K562 (cell line): ENCODE data around the gene RANGAP1. TPM values are rescaled to one million over a fixed set of nuclear protein-coding genes. Genes with fewer than 3 reads are reported as not detected.
A peak's percentile ranks its signal among the peaks of the same experiment; 100 is the strongest.

Experiments
- E2F3 ChIP-seq: fragments of 250-450 bp; sonication (Bioruptor Pico); IDR thresholded peaks from 2 replicates; pipeline ENCODE4 v1.4.0; 2020; ENCODE audit warnings: mild to moderate bottlenecking
- EGR1 ChIP-seq: fragments of 450-650 bp; conservative IDR thresholded peaks from 2 replicates; pipeline ENCODE4 v1.6.1; 2017; ENCODE audit warnings: mild to moderate bottlenecking
- FOXA3 ChIP-seq, 2 experiments: fragments of 450-650 bp in 1 of 2; sonication (generic) in 1 of 2; formaldehyde crosslinking; IDR thresholded peaks in 1 of 2; conservative IDR thresholded peaks in 1 of 2; 2 replicates each; pipeline versions ENCODE4 v1.4.0 to v1.8.0; 2020 to 2022; ENCODE audit warnings: mild to moderate bottlenecking in 2 of 2, missing genetic modification reagents in 1 of 2
- HDAC1 ChIP-seq, 2 experiments: fragments of 450-650 bp; IDR thresholded peaks; 2 replicates each; pipeline ENCODE4 v1.6.1; 2016 to 2017; ENCODE audit warnings: inconsistent platforms in 1 of 2, mild to moderate bottlenecking in 1 of 2, moderate library complexity in 1 of 2
- HOXB6 ChIP-seq: fragments of 250-450 bp; sonication (Bioruptor Pico); IDR thresholded peaks from 2 replicates; pipeline ENCODE4 v1.5.1; 2022; ENCODE audit warnings: mild to moderate bottlenecking, borderline replicate concordance
- MYC ChIP-seq, 2 experiments: fragments of 250-450 bp in 1 of 2; sonication (Bioruptor Pico) in 1 of 2; IDR thresholded peaks; 2 replicates each; pipeline versions ENCODE4 v1.5.1 to v1.6.1; 2012 to 2021; ENCODE audit warnings: low read depth in 2 of 2, borderline replicate concordance in 1 of 2, improper control_type of control experiment in 1 of 2, low read length in 1 of 2, mild to moderate bottlenecking in 1 of 2, moderate library complexity in 1 of 2
- NFIX ChIP-seq: fragments of 250-450 bp; sonication (Bioruptor Pico); IDR thresholded peaks from 2 replicates; pipeline ENCODE4 v1.4.0; 2020; ENCODE audit warnings: low read depth, mild to moderate bottlenecking, moderate library complexity
- SETDB1 ChIP-seq: IDR thresholded peaks from one replicate; pipeline ENCODE4 v1.6.1; 2012; ENCODE audit warnings: low read length, control low read depth, inconsistent platforms
- SIX5 ChIP-seq, 2 experiments: IDR thresholded peaks; 2 replicates each; pipeline ENCODE4 v1.6.1; 2011; ENCODE audit warnings: low read length in 2 of 2, borderline replicate concordance in 1 of 2, low read depth in 1 of 2, mild to moderate bottlenecking in 1 of 2, moderate library complexity in 1 of 2; ENCODE audit not compliant: insufficient read depth in 1 of 2
- TBP ChIP-seq: optimal IDR thresholded peaks from 2 replicates; pipeline ENCODE3; 2011; ENCODE audit warnings: low read depth, low read length, improper control_type of control experiment
- TCF3 ChIP-seq: sonication (generic); formaldehyde crosslinking; IDR thresholded peaks from 2 replicates; pipeline ENCODE4 v1.4.0; 2020; ENCODE audit warnings: mild to moderate bottlenecking, missing genetic modification reagents
- U2AF1 ChIP-seq: fragments of 200-400 bp; formaldehyde crosslinking; optimal IDR thresholded peaks from 2 replicates; pipeline ENCODE3; 2017; ENCODE audit warnings: mild to moderate bottlenecking, low read depth, low read length, moderate library complexity
- ZBTB1 ChIP-seq: sonication (generic); formaldehyde crosslinking; IDR thresholded peaks from 2 replicates; pipeline ENCODE4 v1.8.1; 2023; ENCODE audit warnings: missing genetic modification reagents, low read depth, mild to moderate bottlenecking, borderline replicate concordance
- ZBTB7A ChIP-seq: IDR thresholded peaks from 2 replicates; pipeline ENCODE4 v1.6.1; 2011; ENCODE audit warnings: low read depth, mild to moderate bottlenecking, low read length, moderate library complexity, borderline replicate concordance; ENCODE audit not compliant: control insufficient read depth
- ZNF436 ChIP-seq: fragments of 250-450, 450-650 bp; sonication (Bioruptor Pico); formaldehyde crosslinking; IDR thresholded peaks from 2 replicates; pipeline ENCODE4 v1.7.0; 2020; ENCODE audit warnings: mild to moderate bottlenecking
- ZNF699 ChIP-seq: fragments of 250-450 bp; sonication (Bioruptor Pico); IDR thresholded peaks from 2 replicates; pipeline ENCODE4 v1.8.0; 2021; ENCODE audit warnings: mild to moderate bottlenecking, moderate library complexity; ENCODE audit not compliant: insufficient replicate concordance
- polyA plus RNA-seq, 8 experiments: library from polyadenylated mRNA; depleted of rRNA in 4 of 8; stranded (reverse) in 5 of 8; unstranded in 3 of 8; fragments of >200 nt; fragmentation: Nextera tagmentation in 2 of 8; fragmentation: Illumina TruSeq in 1 of 8; extraction: Ambion mirVana in 2 of 8; extraction: Trizol in 1 of 8; gene quantifications; 2 replicates each; pipeline versions ENCODE4 v1.2.1 to v1.2.3, GENCODE V29; 2011 to 2014; ENCODE audit warnings: inconsistent platforms in 1 of 8, missing spikeins in 1 of 8
- total RNA-seq, 7 experiments: library from RNA; depleted of rRNA in 6 of 7; stranded (reverse); fragments of >200 nt in 6 of 7; fragmentation: Illumina TruSeq in 2 of 7; extraction: Trizol in 2 of 7; gene quantifications; 2 replicates each; pipeline versions ENCODE4 v1.2.1 to v1.2.3, GENCODE V29; 2011 to 2021; ENCODE audit warnings: low replicate concordance in 1 of 7
- TF ChIP-seq, protein P1 (sequence below): sonication (generic); formaldehyde crosslinking; IDR thresholded peaks from 2 replicates; pipeline ENCODE4 v1.8.1; 2023; ENCODE audit warnings: missing genetic modification reagents, mild to moderate bottlenecking, borderline replicate concordance
- TF ChIP-seq, protein P2 (sequence below): sonication (generic); formaldehyde crosslinking; IDR thresholded peaks from 2 replicates; pipeline ENCODE4 v1.9.0; 2022; ENCODE audit warnings: mild to moderate bottlenecking, missing genetic modification reagents
- TF ChIP-seq, protein P3 (sequence below), 2 experiments: fragments of 450-650 bp; conservative IDR thresholded peaks; 2 replicates each; pipeline ENCODE4 v1.6.1; 2017; ENCODE audit warnings: mild to moderate bottlenecking in 2 of 2, moderate library complexity in 2 of 2

Gene RANGAP1
- total and polyA plus RNA-seq, 9 of the 15 experiments (the other 6 are each of a cell fraction or from before 2014, with no cell fraction given): 2.1 to 104 (median 50.6) TPM

DNA sequence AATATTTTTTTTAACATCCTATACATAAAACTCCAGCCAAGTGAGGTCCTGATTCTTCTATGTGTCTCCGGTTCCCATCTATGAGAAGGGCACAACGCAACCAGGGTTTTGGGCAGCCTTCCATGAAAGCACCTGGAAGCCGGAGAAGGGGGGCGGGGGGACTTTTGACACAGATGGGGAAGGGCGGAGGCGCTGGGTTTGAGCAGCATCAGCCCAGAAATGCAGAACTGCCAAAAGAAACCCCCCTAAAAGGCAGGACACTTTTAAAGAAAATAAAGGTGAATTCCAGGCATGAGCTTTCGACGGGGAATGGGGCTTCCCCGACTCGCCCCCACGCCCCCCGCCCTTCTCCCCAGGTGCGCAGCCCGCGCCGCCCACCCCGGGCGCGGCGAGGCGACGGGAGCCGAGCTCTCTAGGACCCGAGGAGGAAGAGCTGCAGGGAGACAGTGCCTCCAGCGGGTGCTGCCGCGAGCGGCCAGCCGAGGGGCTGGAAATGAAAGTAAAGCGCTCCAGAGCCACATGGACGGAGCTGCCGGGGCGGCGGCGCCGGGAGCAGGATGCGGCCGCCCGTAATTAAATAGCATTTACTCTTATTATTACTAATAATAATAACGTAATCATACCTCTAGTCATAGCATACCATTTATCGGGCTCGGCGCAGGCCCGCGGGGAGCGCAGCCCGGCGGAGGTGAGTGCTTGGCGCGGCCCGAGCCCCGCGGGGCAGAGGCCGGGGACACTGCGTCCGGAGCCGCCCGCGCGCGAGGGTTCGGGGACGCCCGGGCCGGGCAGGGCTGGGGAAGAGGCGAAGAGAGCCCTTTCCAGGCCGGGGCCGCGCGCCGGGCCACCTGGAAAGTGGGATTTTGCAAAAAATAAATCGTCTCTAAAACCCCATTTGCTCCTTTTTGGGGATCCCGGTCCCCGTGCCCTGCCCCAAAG, 15.4 kb upstream of the RANGAP1 start, which contains the start of gene ZC3H7B (continued):
- TF ChIP-seq, protein P1, sequence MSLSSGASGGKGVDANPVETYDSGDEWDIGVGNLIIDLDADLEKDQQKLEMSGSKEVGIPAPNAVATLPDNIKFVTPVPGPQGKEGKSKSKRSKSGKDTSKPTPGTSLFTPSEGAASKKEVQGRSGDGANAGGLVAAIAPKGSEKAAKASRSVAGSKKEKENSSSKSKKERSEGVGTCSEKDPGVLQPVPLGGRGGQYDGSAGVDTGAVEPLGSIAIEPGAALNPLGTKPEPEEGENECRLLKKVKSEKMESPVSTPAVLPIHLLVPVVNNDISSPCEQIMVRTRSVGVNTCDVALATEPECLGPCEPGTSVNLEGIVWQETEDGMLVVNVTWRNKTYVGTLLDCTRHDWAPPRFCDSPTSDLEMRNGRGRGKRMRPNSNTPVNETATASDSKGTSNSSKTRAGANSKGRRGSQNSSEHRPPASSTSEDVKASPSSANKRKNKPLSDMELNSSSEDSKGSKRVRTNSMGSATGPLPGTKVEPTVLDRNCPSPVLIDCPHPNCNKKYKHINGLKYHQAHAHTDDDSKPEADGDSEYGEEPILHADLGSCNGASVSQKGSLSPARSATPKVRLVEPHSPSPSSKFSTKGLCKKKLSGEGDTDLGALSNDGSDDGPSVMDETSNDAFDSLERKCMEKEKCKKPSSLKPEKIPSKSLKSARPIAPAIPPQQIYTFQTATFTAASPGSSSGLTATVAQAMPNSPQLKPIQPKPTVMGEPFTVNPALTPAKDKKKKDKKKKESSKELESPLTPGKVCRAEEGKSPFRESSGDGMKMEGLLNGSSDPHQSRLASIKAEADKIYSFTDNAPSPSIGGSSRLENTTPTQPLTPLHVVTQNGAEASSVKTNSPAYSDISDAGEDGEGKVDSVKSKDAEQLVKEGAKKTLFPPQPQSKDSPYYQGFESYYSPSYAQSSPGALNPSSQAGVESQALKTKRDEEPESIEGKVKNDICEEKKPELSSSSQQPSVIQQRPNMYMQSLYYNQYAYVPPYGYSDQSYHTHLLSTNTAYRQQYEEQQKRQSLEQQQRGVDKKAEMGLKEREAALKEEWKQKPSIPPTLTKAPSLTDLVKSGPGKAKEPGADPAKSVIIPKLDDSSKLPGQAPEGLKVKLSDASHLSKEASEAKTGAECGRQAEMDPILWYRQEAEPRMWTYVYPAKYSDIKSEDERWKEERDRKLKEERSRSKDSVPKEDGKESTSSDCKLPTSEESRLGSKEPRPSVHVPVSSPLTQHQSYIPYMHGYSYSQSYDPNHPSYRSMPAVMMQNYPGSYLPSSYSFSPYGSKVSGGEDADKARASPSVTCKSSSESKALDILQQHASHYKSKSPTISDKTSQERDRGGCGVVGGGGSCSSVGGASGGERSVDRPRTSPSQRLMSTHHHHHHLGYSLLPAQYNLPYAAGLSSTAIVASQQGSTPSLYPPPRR (CRISPR knock-in tag): no peak
- TF ChIP-seq, protein P2, sequence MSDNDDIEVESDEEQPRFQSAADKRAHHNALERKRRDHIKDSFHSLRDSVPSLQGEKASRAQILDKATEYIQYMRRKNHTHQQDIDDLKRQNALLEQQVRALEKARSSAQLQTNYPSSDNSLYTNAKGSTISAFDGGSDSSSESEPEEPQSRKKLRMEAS: peak; percentile 59
- TF ChIP-seq ZBTB1 (no peak), TCF3 (CRISPR knock-in tag) (no peak), ZNF699 (CRISPR knock-in tag) (no peak), NFIX (CRISPR knock-in tag) (no peak), E2F3 (CRISPR knock-in tag) (no peak), HDAC1 (IDR thresholded peaks at IDR 0.05) (peak in 1 of 2 experiments; percentile 59; a peak in 1 of 4 replicates), MYC (IDR thresholded peaks at IDR 0.05; ENCODE audit: low read depth, low read length) (peak; percentile 94), MYC (CRISPR knock-in tag; IDR thresholded peaks at IDR 0.05; ENCODE audit: borderline replicate concordance, low read depth) (no peak), SETDB1 (no peak), ZBTB7A (peak; percentile 88; the same call in 1 of the 2 replicates), ZNF436 (CRISPR knock-in tag) (no peak), SIX5 (IDR thresholded peaks at IDR 0.05; ENCODE audit: borderline replicate concordance in 1 of 2, insufficient read depth in 1 of 2, low read depth in 1 of 2, low read length in 2 of 2) (no peak), U2AF1 (no peak), TBP (peak; percentile 72), HOXB6 (CRISPR knock-in tag) (no peak), EGR1 (peak; percentile 63), FOXA3 (CRISPR knock-in tag; conservative IDR thresholded peaks at IDR 0.05 in 1 of 2, IDR thresholded peaks at IDR 0.05 in 1 of 2) (no peak)
- TF ChIP-seq, protein P3, sequence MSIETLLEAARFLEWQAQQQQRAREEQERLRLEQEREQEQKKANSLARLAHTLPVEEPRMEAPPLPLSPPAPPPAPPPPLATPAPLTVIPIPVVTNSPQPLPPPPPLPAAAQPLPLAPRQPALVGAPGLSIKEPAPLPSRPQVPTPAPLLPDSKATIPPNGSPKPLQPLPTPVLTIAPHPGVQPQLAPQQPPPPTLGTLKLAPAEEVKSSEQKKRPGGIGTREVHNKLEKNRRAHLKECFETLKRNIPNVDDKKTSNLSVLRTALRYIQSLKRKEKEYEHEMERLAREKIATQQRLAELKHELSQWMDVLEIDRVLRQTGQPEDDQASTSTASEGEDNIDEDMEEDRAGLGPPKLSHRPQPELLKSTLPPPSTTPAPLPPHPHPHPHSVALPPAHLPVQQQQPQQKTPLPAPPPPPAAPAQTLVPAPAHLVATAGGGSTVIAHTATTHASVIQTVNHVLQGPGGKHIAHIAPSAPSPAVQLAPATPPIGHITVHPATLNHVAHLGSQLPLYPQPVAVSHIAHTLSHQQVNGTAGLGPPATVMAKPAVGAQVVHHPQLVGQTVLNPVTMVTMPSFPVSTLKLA (conservative IDR thresholded peaks at IDR 0.05): peak; percentile 69 to 80
